WTC11 (cell line): ENCODE data around the gene CNTLN.

Source experiments
- CTCF ChIP-seq: fragments of 200-600 bp; IDR thresholded peaks from 2 replicates; pipeline ENCODE4 v1.8.0; 2022; ENCODE audit warnings: antibody characterized with exemption
- ETV6 ChIP-seq: sonication (generic); formaldehyde crosslinking; IDR thresholded peaks from 2 replicates; pipeline ENCODE4 v1.8.1; 2022; ENCODE audit warnings: mild to moderate bottlenecking, missing genetic modification reagents

GRCh38 chr9:17120203-17120602, 14.6 kb upstream of the CNTLN start:
- TF ChIP-seq CTCF = no peak
- no peak for TF ChIP-seq ETV6 (CRISPR knock-in tag)
